RWPE1 (cell line): ENCODE data around the gene DDX24.

Experiments
- CTCF ChIA-PET: fragments of 350-600 bp; sonication (Branson Sonifier 250); formaldehyde crosslinking; extraction: SDS; loops from one replicate; lab custom pipeline; 2021; lab: Yijun Ruan, JAX
- POLR2A ChIA-PET: fragments of 400-600 bp; formaldehyde crosslinking; extraction: SDS; loops from one replicate; lab custom pipeline; 2020; ENCODE audit warnings: antibody characterized with exemption; ENCODE audit not compliant: low non-redundant PET; lab: Yijun Ruan, JAX
- DNase-seq: peaks from one replicate; pipeline ENCODE4 v3.0.0; 2012; ENCODE audit warnings: low spot score
- H3K27ac ChIP-seq: fragments of 450-650 bp; 2 replicates; pipeline ENCODE4 v1.5.1; 2017
- CTCF ChIP-seq: fragments of 450-650 bp; conservative IDR thresholded peaks from 2 replicates; pipeline ENCODE4 v1.5.1; 2017; ENCODE audit warnings: low read depth, mild to moderate bottlenecking

The DDX24 gene

GRCh38 chr14:94047581-94047980, 33.4 kb downstream of the DDX24 start:
- POLR2A ChIA-PET, result no interaction called here
- H3K27ac ChIP-seq, result no peak overlapping the region
- DNase-seq, result no peak
- no peak for TF ChIP-seq CTCF
- CTCF ChIA-PET, result no interaction called here

- ChIA-PET POLR2A (interaction anchor here (0.7 kb wide), 1 partner anchor 114 kb away, joined by 3 read pairs; no protein-coding TSS in a partner anchor), CTCF (interaction anchor here (0.8 kb wide), 1 partner anchor 10 kb away, joined by 7 read pairs; no protein-coding TSS in a partner anchor)
- DNase-seq, result no peak
- H3K27ac ChIP-seq, result no peak overlapping the region
- no peak for TF ChIP-seq CTCF
Observed at GRCh38 chr14:94046696-94047250, 34.2 kb downstream of the DDX24 start.

- CTCF ChIA-PET, result interaction anchor here (0.8 kb wide), 1 partner anchor 9 kb away, joined by 7 read pairs; no protein-coding TSS in a partner anchor
- H3K27ac ChIP-seq, result no peak overlapping the region
- DNase-seq, result no peak
- no peak for TF ChIP-seq CTCF
- POLR2A ChIA-PET, result no interaction called here
Observed at GRCh38 chr14:94045563-94046345, 35.2 kb downstream of the DDX24 start.

- ChIA-PET POLR2A (no interaction called here), CTCF (no interaction called here)
- no peak for DNase-seq
- no peak for TF ChIP-seq CTCF
- no peak overlapping the region for H3K27ac ChIP-seq
Observed at GRCh38 chr14:94045101-94045500, 35.9 kb downstream of the DDX24 start.

GRCh38 chr14:94044476-94045091, 36.4 kb downstream of the DDX24 start:
- no peak for TF ChIP-seq CTCF
- CTCF ChIA-PET, result interaction anchor here (0.6 kb wide), 1 partner anchor 833 kb away, joined by 3 read pairs; no protein-coding TSS in a partner anchor
- H3K27ac ChIP-seq, result peak overlapping the region; percentile 12; the same call in 1 of the 2 replicates
- POLR2A ChIA-PET, result no interaction called here
- DNase-seq, result no peak

GRCh38 chr14:94043756-94044475, 37.1 kb downstream of the DDX24 start:
- no peak for TF ChIP-seq CTCF
- no peak for DNase-seq
- H3K27ac ChIP-seq, result peak overlapping the region; percentile 12; the same call in 1 of the 2 replicates
- ChIA-PET POLR2A (no interaction called here), CTCF (interaction anchor here (0.6 kb wide), 1 partner anchor 833 kb away, joined by 3 read pairs; no protein-coding TSS in a partner anchor)
